ENCODE data around the gene NCOA1. TPM values are rescaled to one million over a fixed set of nuclear protein-coding genes. Genes with fewer than 3 reads are reported as not detected.

Gene NCOA1
- total and polyA plus RNA-seq, 10 of the 15 experiments (the other 5 are each of a cell fraction or from before 2014, with no cell fraction given), result 1.8 to 35.6 (median 6.1) TPM

DNA sequence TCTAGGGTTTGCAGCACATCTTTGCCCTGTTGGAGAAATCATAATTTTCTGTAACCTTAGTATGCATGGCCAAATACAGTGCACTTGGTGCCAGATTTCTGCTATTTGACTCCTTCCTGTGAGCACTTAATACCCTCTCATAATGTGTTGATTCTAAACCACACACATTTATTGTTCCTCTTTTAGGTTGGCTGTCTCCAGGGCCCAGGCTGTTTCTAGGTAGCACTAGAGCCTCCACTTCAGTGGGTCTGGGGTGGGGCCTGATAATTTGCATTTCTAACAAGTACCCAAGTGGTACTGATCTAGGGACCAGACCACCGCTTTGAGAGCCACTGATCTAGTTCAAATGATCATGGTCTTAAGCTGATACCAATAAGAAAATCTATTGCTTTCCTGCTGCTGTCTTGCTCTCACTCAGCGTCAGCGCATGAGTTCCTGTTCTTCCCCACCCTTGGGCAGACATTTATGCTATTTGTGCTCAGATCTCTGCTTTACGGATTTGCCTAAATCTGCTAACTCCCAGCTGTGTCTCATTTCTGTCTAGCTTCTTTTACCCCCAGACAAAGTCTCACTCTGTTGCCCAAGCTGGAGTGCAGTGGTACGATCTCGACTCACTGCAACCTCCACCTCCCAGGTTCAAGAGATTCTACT, 294.7 kb downstream of the NCOA1 start:
- Histone ChIP-seq H3K4me1 (ENCODE audit: control insufficient read depth, insufficient read depth, low read length) (peaks cover 3% of the 10 kb centered on the region; the same call in 1 of the 2 replicates), H2AFZ (ENCODE audit: control insufficient read depth, low read depth, low read length) (peak overlapping the region; percentile 60), H3K27ac (ENCODE audit: control insufficient read depth, insufficient read depth) (peak overlapping the region; percentile 68), H3K9ac (ENCODE audit: control insufficient read depth, insufficient read depth, low read length) (no peak overlapping the region), H3K4me3 (no peak overlapping the region), H3K4me2 (ENCODE audit: control insufficient read depth, insufficient read depth) (peak overlapping the region; percentile 51; the same call in 1 of the 2 replicates), H3K79me2 (ENCODE audit: control insufficient read depth, insufficient read depth, low read length) (no peaks in the 10 kb centered on the region), H3K36me3 (ENCODE audit: control insufficient read depth in 2 of 2, insufficient read depth in 2 of 2, low read length in 1 of 2) (no peaks in the 10 kb centered on the region), H3K9me3 (replicated peaks; ENCODE audit: control insufficient read depth, insufficient read depth, low read length) (peaks cover 5% of the 10 kb centered on the region; the same call in 2 of the 3 replicates), H3K27me3 (replicated peaks in 1 of 2; ENCODE audit: control insufficient read depth in 2 of 2, insufficient read depth in 2 of 2, low read length in 1 of 2) (no peaks in the 10 kb centered on the region), H4K20me1 (ENCODE audit: control insufficient read depth, insufficient read depth) (no peaks in the 10 kb centered on the region)
- POLR2A ChIA-PET, result interaction anchor here (0.6 to 1.0 kb wide), 2 partner anchors 11 to 25 kb away, joined by 4 to 5 read pairs; no protein-coding TSS in a partner anchor
- DNase-seq (ENCODE audit: low read depth, low spot score) (peak; percentile 27), FAIRE-seq (peak; percentile 77), ATAC-seq (peak; percentile 99)
- intact Hi-C loops (cut with micrococcal nuclease; ENCODE audit: unreplicated experiment), result no loop called here
- TF ChIP-seq RUNX3 (IDR thresholded peaks at IDR 0.05; ENCODE audit: low read length), result peak; percentile 45
- no peak for TF ChIP-seq IKZF2 (IDR thresholded peaks at IDR 0.05)
- TF ChIP-seq BHLHE40 (IDR thresholded peaks at IDR 0.05; ENCODE audit: borderline replicate concordance in 1 of 2, low read depth in 2 of 2, low read length in 1 of 2), result 0 out of 4 replicates have a peak, but pooled peaks of 1 of the 2 experiments have one; percentile 7
- SMC1A ChIA-PET (ENCODE audit: uncharacterized antibody, unreplicated experiment), result interaction anchor here (0.7 to 1.5 kb wide), 2 partner anchors 8 to 291 kb away, joined by 3 to 5 read pairs; no protein-coding TSS in a partner anchor
- 3% methylated on average over 6 of the region's 6 CpGs for WGBS (ENCODE audit: insufficient coverage, insufficient replicate concordance, low lambda C conversion rate, missing lambda C conversion rate)
- no TSS peak for BruUV-seq (replicated peaks)
- RAD21 ChIA-PET (ENCODE audit: unreplicated experiment), result interaction anchor here (0.7 kb wide), 2 partner anchors 10 to 343 kb away, joined by 3 to 4 read pairs; no protein-coding TSS in a partner anchor
- in situ Hi-C loops (cut with MboI), result no loop called here
- CTCF ChIA-PET, result interaction anchor here (0.6 kb wide), 1 partner anchor 8 kb away, joined by 3 read pairs; no protein-coding TSS in a partner anchor

DNA sequence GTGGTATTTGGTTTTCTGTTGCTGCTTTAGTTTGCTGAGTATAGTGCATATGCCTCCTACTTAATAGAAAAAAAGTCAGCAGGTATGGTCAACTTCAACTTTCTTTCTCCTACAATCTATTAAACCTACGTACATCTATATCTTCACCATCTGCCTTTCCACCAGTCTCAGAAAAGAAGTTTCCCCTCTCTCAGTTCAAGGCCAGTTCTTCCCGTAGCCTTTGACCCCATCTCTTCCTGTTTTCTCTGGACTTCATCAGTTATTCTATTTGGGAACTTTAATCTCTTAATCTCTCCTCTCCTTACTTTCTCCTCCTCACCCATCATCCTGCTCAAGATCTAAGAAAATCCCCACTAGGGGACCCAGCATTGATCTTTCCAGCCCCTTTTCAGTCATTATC, 296.5 kb downstream of the NCOA1 start:
- ChIA-PET CTCF (no interaction called here), RAD21 (ENCODE audit: unreplicated experiment) (interaction anchor here (1.1 kb wide), 1 partner anchor 40 kb away, joined by 3 read pairs; no protein-coding TSS in a partner anchor), POLR2A (no interaction called here), SMC1A (ENCODE audit: uncharacterized antibody, unreplicated experiment) (interaction anchor here (1.5 kb wide), 1 partner anchor 10 kb away, joined by 5 read pairs; no protein-coding TSS in a partner anchor)
- Histone ChIP-seq H3K27ac (ENCODE audit: control insufficient read depth, insufficient read depth) (no peak overlapping the region), H4K20me1 (ENCODE audit: control insufficient read depth, insufficient read depth) (no peaks in the 10 kb centered on the region), H2AFZ (ENCODE audit: control insufficient read depth, low read depth, low read length) (no peak overlapping the region), H3K4me1 (ENCODE audit: control insufficient read depth, insufficient read depth, low read length) (peaks cover 10% of the 10 kb centered on the region), H3K4me2 (ENCODE audit: control insufficient read depth, insufficient read depth) (no peak overlapping the region), H3K79me2 (ENCODE audit: control insufficient read depth, insufficient read depth, low read length) (peaks cover 3% of the 10 kb centered on the region), H3K36me3 (ENCODE audit: control insufficient read depth in 2 of 2, insufficient read depth in 2 of 2, low read length in 1 of 2) (no peaks in the 10 kb centered on the region), H3K9ac (ENCODE audit: control insufficient read depth, insufficient read depth, low read length) (no peak overlapping the region), H3K4me3 (no peak overlapping the region), H3K27me3 (replicated peaks in 1 of 2; ENCODE audit: control insufficient read depth in 2 of 2, insufficient read depth in 2 of 2, low read length in 1 of 2) (no peaks in the 10 kb centered on the region), H3K9me3 (replicated peaks; ENCODE audit: control insufficient read depth, insufficient read depth, low read length) (peaks cover 5% of the 10 kb centered on the region; the same call in 2 of the 3 replicates)
- intact Hi-C loops (cut with micrococcal nuclease; ENCODE audit: unreplicated experiment) (no loop called here), in situ Hi-C loops (cut with MboI) (no loop called here)
- 100% methylated on average over 2 of the region's 2 CpGs for WGBS (ENCODE audit: insufficient coverage, insufficient replicate concordance, low lambda C conversion rate, missing lambda C conversion rate)
- ATAC-seq (no peak), DNase-seq (ENCODE audit: low read depth, low spot score) (no peak), FAIRE-seq (no peak)
- BruUV-seq (replicated peaks), result no TSS peak
- TF ChIP-seq RAD21 (IDR thresholded peaks at IDR 0.05; ENCODE audit: insufficient read depth, low read depth, low read length) (no peak), TCF7 (IDR thresholded peaks at IDR 0.05; ENCODE audit: borderline replicate concordance) (no peak), ZBTB40 (IDR thresholded peaks at IDR 0.05; ENCODE audit: borderline replicate concordance) (no peak), RCOR1 (conservative IDR thresholded peaks at IDR 0.05; ENCODE audit: low read depth, low read length) (no peak)
- TF ChIP-seq, protein P1, sequence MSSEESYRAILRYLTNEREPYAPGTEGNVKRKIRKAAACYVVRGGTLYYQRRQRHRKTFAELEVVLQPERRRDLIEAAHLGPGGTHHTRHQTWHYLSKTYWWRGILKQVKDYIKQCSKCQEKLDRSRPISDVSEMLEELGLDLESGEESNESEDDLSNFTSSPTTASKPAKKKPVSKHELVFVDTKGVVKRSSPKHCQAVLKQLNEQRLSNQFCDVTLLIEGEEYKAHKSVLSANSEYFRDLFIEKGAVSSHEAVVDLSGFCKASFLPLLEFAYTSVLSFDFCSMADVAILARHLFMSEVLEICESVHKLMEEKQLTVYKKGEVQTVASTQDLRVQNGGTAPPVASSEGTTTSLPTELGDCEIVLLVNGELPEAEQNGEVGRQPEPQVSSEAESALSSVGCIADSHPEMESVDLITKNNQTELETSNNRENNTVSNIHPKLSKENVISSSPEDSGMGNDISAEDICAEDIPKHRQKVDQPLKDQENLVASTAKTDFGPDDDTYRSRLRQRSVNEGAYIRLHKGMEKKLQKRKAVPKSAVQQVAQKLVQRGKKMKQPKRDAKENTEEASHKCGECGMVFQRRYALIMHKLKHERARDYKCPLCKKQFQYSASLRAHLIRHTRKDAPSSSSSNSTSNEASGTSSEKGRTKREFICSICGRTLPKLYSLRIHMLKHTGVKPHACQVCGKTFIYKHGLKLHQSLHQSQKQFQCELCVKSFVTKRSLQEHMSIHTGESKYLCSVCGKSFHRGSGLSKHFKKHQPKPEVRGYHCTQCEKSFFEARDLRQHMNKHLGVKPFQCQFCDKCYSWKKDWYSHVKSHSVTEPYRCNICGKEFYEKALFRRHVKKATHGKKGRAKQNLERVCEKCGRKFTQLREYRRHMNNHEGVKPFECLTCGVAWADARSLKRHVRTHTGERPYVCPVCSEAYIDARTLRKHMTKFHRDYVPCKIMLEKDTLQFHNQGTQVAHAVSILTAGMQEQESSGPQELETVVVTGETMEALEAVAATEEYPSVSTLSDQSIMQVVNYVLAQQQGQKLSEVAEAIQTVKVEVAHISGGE (CRISPR knock-in tag; IDR thresholded peaks at IDR 0.05), result no peak

Measured in GM12878 (cell line).